K562 (cell line): Measurements from ENCODE around the gene SEC24B. TPM values are rescaled to one million over a fixed set of nuclear protein-coding genes. Genes with fewer than 3 reads are reported as not detected.
A peak's percentile ranks its signal among the peaks of the same experiment; 100 is the strongest.

Experiments used
- EP300 ChIP-seq: IDR thresholded peaks from 2 replicates; pipeline ENCODE4 v1.6.1; 2012; ENCODE audit warnings: low read length, improper control_type of control experiment
- ESRRB ChIP-seq: fragments of 250-450 bp; sonication (Bioruptor Pico); IDR thresholded peaks from 2 replicates; pipeline ENCODE4 v1.5.0; 2020; ENCODE audit warnings: mild to moderate bottlenecking, moderate library complexity, borderline replicate concordance
- ETV6 ChIP-seq, 3 experiments: fragments of 150-350 bp in 1 of 3; sonication (generic) in 1 of 3; formaldehyde crosslinking in 1 of 3; IDR thresholded peaks; 2 replicates each; pipeline versions ENCODE4 v1.6.1 to v1.8.0; 2014 to 2022; ENCODE audit warnings: borderline replicate concordance in 2 of 3, low read depth in 2 of 3, antibody characterized with exemption in 1 of 3, low read length in 1 of 3, mild to moderate bottlenecking in 1 of 3, missing genetic modification reagents in 1 of 3
- FOSL1 ChIP-seq: fragments of 200-800 bp; sonication (Bioruptor generic); conservative IDR thresholded peaks from 2 replicates; pipeline ENCODE4 v1.6.1; 2016; ENCODE audit warnings: missing genetic modification characterization, missing compliant biosample characterization
- L3MBTL2 ChIP-seq: fragments of 450-650 bp; IDR thresholded peaks from 2 replicates; pipeline ENCODE4 v1.6.1; 2016; ENCODE audit warnings: mild to moderate bottlenecking, moderate library complexity
- NFIX ChIP-seq: fragments of 250-450 bp; sonication (Bioruptor Pico); IDR thresholded peaks from 2 replicates; pipeline ENCODE4 v1.4.0; 2020; ENCODE audit warnings: low read depth, mild to moderate bottlenecking, moderate library complexity
- NR3C1 ChIP-seq: sonication (generic); formaldehyde crosslinking; IDR thresholded peaks from 2 replicates; pipeline ENCODE4 v1.8.1; 2022; ENCODE audit warnings: missing genetic modification reagents
- NRF1 ChIP-seq, 2 experiments: fragments of 450-650 bp; IDR thresholded peaks in 1 of 2; conservative IDR thresholded peaks in 1 of 2; 2 replicates each; pipeline ENCODE4 v1.6.1; 2014; ENCODE audit warnings: mild to moderate bottlenecking in 2 of 2
- PTRF ChIP-seq: fragments of 450-650 bp; IDR thresholded peaks from 2 replicates; pipeline ENCODE4 v1.6.1; 2016; ENCODE audit warnings: mild to moderate bottlenecking, missing genetic modification characterization, missing compliant biosample characterization
- SMARCC2 ChIP-seq: fragments of 450-650 bp; IDR thresholded peaks from 2 replicates; pipeline ENCODE4 v1.6.1; 2017; ENCODE audit warnings: antibody characterized with exemption, moderate library complexity, mild to moderate bottlenecking, low read depth
- ZBTB7A ChIP-seq: IDR thresholded peaks from 2 replicates; pipeline ENCODE4 v1.6.1; 2011; ENCODE audit warnings: low read depth, mild to moderate bottlenecking, low read length, moderate library complexity, borderline replicate concordance; ENCODE audit not compliant: control insufficient read depth
- ZKSCAN8 ChIP-seq: fragments of 200-800 bp; sonication (Bioruptor generic); IDR thresholded peaks from 2 replicates; pipeline ENCODE4 v1.6.1; 2016; ENCODE audit warnings: missing genetic modification characterization, missing compliant biosample characterization
- polyA plus RNA-seq, 8 experiments: library from polyadenylated mRNA; depleted of rRNA in 4 of 8; stranded (reverse) in 5 of 8; unstranded in 3 of 8; fragments of >200 nt; fragmentation: Nextera tagmentation in 2 of 8; fragmentation: Illumina TruSeq in 1 of 8; extraction: Ambion mirVana in 2 of 8; extraction: Trizol in 1 of 8; gene quantifications; 2 replicates each; pipeline versions ENCODE4 v1.2.1 to v1.2.3, GENCODE V29; 2011 to 2014; ENCODE audit warnings: inconsistent platforms in 1 of 8, missing spikeins in 1 of 8
- total RNA-seq, 7 experiments: library from RNA; depleted of rRNA in 6 of 7; stranded (reverse); fragments of >200 nt in 6 of 7; fragmentation: Illumina TruSeq in 2 of 7; extraction: Trizol in 2 of 7; gene quantifications; 2 replicates each; pipeline versions ENCODE4 v1.2.1 to v1.2.3, GENCODE V29; 2011 to 2021; ENCODE audit warnings: low replicate concordance in 1 of 7
- TF ChIP-seq, protein P1 (sequence below): fragments of 250-450 bp; sonication (Bioruptor Pico); IDR thresholded peaks from 2 replicates; pipeline ENCODE4 v1.8.0; 2022; ENCODE audit warnings: moderate library complexity, mild to moderate bottlenecking, inconsistent platforms
- TF ChIP-seq, protein P2 (sequence below): fragments of 200-800 bp; sonication (Bioruptor generic); IDR thresholded peaks from 2 replicates; pipeline ENCODE4 v1.6.1; 2017; ENCODE audit warnings: missing genetic modification characterization, missing compliant biosample characterization
- TF ChIP-seq, protein P3 (sequence below): fragments of 450-650 bp; IDR thresholded peaks from 2 replicates; pipeline ENCODE4 v1.6.1; 2017; ENCODE audit warnings: antibody characterized with exemption, mild to moderate bottlenecking
- TF ChIP-seq, protein P4 (sequence below), 3 experiments: IDR thresholded peaks in 2 of 3; conservative IDR thresholded peaks in 1 of 3; 2 replicates each; pipeline ENCODE4 v1.5.1; 2011 to 2012; ENCODE audit warnings: low read length in 3 of 3, mild to moderate bottlenecking in 3 of 3, control low read depth in 2 of 3, improper control_type of control experiment in 1 of 3, inconsistent platforms in 1 of 3, low read depth in 1 of 3, mixed read lengths in 1 of 3, moderate library complexity in 1 of 3; ENCODE audit not compliant: insufficient read depth in 2 of 3

The SEC24B gene
- total and polyA plus RNA-seq, 9 of the 15 experiments (the other 6 are each of a cell fraction or from before 2014, with no cell fraction given), result 6.3 to 46.4 (median 17.1) TPM

DNA sequence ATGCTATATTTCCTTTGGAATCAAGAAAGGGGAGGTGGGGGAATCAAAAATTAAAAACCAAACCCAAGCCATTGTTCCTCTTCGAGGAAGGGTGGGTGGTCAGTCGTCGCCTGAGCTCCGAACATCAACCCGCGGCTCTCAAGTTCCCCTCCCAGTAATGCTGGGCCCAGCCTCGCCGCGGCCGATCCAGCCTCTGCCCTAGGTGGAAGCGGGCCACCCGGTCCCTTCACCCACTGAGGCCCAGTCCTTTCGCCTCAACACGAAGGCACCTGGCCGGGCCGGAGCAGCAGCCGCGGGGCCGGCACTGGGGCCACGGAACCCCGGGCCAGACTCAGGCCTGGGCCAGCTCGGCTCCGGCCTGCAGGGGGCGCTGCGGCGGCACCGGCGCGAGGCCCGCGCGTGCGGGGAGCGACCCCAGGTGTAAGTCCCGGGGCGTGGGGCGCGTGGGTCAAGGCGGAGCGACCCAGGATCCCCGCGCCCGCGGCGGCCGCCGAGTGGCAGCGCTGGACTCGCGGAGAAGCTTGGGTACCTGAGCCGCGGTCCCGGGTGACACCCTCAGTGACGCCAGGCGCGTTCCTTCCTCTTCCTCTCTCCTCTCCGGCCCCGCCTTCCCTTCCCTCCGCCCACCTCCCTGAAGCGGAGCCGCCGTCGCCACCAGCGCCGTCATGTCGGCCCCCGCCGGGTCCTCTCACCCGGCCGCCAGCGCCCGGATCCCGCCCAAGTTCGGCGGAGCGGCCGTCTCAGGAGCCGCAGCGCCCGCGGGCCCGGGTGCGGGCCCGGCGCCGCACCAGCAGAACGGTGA is at the start of gene SEC24B (continued):
- TF ChIP-seq ZBTB7A, result peak; percentile 93
- TF ChIP-seq, protein P1, sequence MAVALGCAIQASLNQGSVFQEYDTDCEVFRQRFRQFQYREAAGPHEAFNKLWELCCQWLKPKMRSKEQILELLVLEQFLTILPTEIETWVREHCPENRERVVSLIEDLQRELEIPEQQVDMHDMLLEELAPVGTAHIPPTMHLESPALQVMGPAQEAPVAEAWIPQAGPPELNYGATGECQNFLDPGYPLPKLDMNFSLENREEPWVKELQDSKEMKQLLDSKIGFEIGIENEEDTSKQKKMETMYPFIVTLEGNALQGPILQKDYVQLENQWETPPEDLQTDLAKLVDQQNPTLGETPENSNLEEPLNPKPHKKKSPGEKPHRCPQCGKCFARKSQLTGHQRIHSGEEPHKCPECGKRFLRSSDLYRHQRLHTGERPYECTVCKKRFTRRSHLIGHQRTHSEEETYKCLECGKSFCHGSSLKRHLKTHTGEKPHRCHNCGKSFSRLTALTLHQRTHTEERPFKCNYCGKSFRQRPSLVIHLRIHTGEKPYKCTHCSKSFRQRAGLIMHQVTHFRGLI (CRISPR knock-in tag), result 0 out of 2 replicates have a peak, but pooled peaks have one; percentile 6
- TF ChIP-seq, protein P2, sequence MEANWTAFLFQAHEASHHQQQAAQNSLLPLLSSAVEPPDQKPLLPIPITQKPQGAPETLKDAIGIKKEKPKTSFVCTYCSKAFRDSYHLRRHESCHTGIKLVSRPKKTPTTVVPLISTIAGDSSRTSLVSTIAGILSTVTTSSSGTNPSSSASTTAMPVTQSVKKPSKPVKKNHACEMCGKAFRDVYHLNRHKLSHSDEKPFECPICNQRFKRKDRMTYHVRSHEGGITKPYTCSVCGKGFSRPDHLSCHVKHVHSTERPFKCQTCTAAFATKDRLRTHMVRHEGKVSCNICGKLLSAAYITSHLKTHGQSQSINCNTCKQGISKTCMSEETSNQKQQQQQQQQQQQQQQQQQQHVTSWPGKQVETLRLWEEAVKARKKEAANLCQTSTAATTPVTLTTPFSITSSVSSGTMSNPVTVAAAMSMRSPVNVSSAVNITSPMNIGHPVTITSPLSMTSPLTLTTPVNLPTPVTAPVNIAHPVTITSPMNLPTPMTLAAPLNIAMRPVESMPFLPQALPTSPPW (CRISPR knock-in tag), result peak; percentile 78
- TF ChIP-seq, protein P3, sequence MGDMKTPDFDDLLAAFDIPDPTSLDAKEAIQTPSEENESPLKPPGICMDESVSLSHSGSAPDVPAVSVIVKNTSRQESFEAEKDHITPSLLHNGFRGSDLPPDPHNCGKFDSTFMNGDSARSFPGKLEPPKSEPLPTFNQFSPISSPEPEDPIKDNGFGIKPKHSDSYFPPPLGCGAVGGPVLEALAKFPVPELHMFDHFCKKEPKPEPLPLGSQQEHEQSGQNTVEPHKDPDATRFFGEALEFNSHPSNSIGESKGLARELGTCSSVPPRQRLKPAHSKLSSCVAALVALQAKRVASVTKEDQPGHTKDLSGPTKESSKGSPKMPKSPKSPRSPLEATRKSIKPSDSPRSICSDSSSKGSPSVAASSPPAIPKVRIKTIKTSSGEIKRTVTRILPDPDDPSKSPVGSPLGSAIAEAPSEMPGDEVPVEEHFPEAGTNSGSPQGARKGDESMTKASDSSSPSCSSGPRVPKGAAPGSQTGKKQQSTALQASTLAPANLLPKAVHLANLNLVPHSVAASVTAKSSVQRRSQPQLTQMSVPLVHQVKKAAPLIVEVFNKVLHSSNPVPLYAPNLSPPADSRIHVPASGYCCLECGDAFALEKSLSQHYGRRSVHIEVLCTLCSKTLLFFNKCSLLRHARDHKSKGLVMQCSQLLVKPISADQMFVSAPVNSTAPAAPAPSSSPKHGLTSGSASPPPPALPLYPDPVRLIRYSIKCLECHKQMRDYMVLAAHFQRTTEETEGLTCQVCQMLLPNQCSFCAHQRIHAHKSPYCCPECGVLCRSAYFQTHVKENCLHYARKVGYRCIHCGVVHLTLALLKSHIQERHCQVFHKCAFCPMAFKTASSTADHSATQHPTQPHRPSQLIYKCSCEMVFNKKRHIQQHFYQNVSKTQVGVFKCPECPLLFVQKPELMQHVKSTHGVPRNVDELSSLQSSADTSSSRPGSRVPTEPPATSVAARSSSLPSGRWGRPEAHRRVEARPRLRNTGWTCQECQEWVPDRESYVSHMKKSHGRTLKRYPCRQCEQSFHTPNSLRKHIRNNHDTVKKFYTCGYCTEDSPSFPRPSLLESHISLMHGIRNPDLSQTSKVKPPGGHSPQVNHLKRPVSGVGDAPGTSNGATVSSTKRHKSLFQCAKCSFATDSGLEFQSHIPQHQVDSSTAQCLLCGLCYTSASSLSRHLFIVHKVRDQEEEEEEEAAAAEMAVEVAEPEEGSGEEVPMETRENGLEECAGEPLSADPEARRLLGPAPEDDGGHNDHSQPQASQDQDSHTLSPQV, result peak; percentile 86
- no peak for TF ChIP-seq ETV6 (IDR thresholded peaks at IDR 0.05; ENCODE audit: borderline replicate concordance in 1 of 2, low read depth in 2 of 2, low read length in 1 of 2)
- no peak for TF ChIP-seq ETV6 (CRISPR knock-in tag; IDR thresholded peaks at IDR 0.05; ENCODE audit: borderline replicate concordance)
- TF ChIP-seq L3MBTL2, result peak; percentile 94
- TF ChIP-seq EP300, result no peak
- peak; percentile 73 to 79; a peak in 3 of 4 replicates for TF ChIP-seq NRF1 (conservative IDR thresholded peaks at IDR 0.05 in 1 of 2, IDR thresholded peaks at IDR 0.05 in 1 of 2)
- TF ChIP-seq SMARCC2, result 0 out of 2 replicates have a peak, but pooled peaks have one; percentile 33
- 0 out of 2 replicates have a peak, but pooled peaks have one; percentile 48 for TF ChIP-seq NR3C1 (CRISPR knock-in tag)
- 0 out of 2 replicates have a peak, but pooled peaks have one; percentile 26 for TF ChIP-seq FOSL1
- TF ChIP-seq NFIX (CRISPR knock-in tag), result no peak
- TF ChIP-seq ESRRB (CRISPR knock-in tag), result no peak
- TF ChIP-seq ZKSCAN8 (CRISPR knock-in tag), result no peak
- TF ChIP-seq, protein P4, sequence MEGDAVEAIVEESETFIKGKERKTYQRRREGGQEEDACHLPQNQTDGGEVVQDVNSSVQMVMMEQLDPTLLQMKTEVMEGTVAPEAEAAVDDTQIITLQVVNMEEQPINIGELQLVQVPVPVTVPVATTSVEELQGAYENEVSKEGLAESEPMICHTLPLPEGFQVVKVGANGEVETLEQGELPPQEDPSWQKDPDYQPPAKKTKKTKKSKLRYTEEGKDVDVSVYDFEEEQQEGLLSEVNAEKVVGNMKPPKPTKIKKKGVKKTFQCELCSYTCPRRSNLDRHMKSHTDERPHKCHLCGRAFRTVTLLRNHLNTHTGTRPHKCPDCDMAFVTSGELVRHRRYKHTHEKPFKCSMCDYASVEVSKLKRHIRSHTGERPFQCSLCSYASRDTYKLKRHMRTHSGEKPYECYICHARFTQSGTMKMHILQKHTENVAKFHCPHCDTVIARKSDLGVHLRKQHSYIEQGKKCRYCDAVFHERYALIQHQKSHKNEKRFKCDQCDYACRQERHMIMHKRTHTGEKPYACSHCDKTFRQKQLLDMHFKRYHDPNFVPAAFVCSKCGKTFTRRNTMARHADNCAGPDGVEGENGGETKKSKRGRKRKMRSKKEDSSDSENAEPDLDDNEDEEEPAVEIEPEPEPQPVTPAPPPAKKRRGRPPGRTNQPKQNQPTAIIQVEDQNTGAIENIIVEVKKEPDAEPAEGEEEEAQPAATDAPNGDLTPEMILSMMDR (IDR thresholded peaks at IDR 0.05 in 2 of 3, conservative IDR thresholded peaks at IDR 0.05 in 1 of 3; ENCODE audit: insufficient read depth in 2 of 3, low read depth in 1 of 3, low read length in 3 of 3), result peak; percentile 63 to 86 (median 69); a peak in 5 of 6 replicates
- no peak for TF ChIP-seq PTRF (tag)
